ENCODE data around the gene AGMAT.

Gene AGMAT

GRCh38 chr1:15557594-15557993, 27.3 kb downstream of the AGMAT start:
- no peak for DNase-seq

- no peak for DNase-seq
Observed at GRCh38 chr1:15557008-15557407, 27.8 kb downstream of the AGMAT start.

GRCh38 chr1:15550573-15550972, 34.3 kb downstream of the AGMAT start:
- no peak for DNase-seq

GRCh38 chr1:15546641-15547040, 38.2 kb downstream of the AGMAT start:
- no peak for DNase-seq

- no peak for DNase-seq
Observed at GRCh38 chr1:15543589-15544568, 41.0 kb downstream of the AGMAT start.

GRCh38 chr1:15543251-15543588, 41.6 kb downstream of the AGMAT start:
- DNase-seq: no peak

- no peak for DNase-seq
Observed at GRCh38 chr1:15542388-15543250, 42.2 kb downstream of the AGMAT start.

- no peak for DNase-seq
Observed at GRCh38 chr1:15541231-15541792, 43.5 kb downstream of the AGMAT start.

GRCh38 chr1:15540186-15540585, 44.7 kb downstream of the AGMAT start:
- DNase-seq: no peak

GRCh38 chr1:15538771-15539170, 46.1 kb downstream of the AGMAT start:
- no peak for DNase-seq

- DNase-seq: no peak
Observed at GRCh38 chr1:15531682-15532081, 53.2 kb downstream of the AGMAT start.

GRCh38 chr1:15531003-15531402, 53.8 kb downstream of the AGMAT start:
- DNase-seq: no peak

GRCh38 chr1:15526490-15527339, 58.1 kb downstream of the AGMAT start, which contains the start of gene DNAJC16:
TSS of gene DNAJC16 (plus strand) at chr1:15526848. CDS start at chr1:15529106, 2,258 bp downstream.
- DNase-seq: peak; percentile 76 to 99

- no peak for DNase-seq
Observed at GRCh38 chr1:15526021-15526489, 58.8 kb downstream of the AGMAT start.

GRCh38 chr1:15525050-15526020, 59.5 kb downstream of the AGMAT start:
- peak; percentile 90 to 91 for DNase-seq

GRCh38 chr1:15524283-15525049, 60.4 kb downstream of the AGMAT start:
- peak; percentile 89 to 93 for DNase-seq

- no peak for DNase-seq
Observed at GRCh38 chr1:15524021-15524282, 60.9 kb downstream of the AGMAT start, which contains the start of gene CASP9. TSS of gene CASP9 (minus strand) at chr1:15524215. CDS start at chr1:15524200, 15 bp downstream.

GRCh38 chr1:15523104-15524020, 61.5 kb downstream of the AGMAT start:
- no peak for DNase-seq

GRCh38 chr1:15522551-15522950, 62.3 kb downstream of the AGMAT start:
- no peak for DNase-seq
